ENCODE data around the gene OSER1. TPM values are rescaled to one million over a fixed set of nuclear protein-coding genes. Genes with fewer than 3 reads are reported as not detected.

Gene OSER1
- total and polyA plus RNA-seq, 2 experiments from 2014 or later: 28.5 to 35.2 TPM

DNA sequence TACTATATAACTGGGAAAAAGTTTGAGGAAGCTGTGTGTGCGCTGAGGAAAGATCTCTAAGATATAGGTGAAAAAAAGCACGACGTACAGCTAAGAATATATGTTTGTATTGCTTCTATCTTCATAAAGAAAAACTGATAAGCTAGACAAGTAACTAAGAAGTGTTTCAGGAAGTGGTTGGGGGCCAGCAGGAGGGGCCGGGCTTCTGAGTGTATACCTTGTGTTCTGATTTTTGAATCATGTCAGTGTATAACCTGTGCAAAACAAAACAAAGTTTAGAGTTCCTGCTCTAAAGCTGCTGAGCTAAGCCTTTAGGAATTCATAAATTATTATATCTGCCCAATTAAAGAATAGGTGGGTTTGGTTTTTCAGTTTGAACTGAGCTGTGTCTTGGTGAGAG lies 7.9 kb upstream of the OSER1 start:
- no peak overlapping the region for H3K4me3 ChIP-seq
- no peak for DNase-seq (ENCODE audit: low read depth in 1 of 2, low spot score in 1 of 2)
- H3K27ac ChIP-seq: peak overlapping the region; percentile 95
- H3K9me3 ChIP-seq (ENCODE audit: low read depth): no peaks in the 10 kb centered on the region
- H3K4me1 ChIP-seq (ENCODE audit: low read depth): peaks cover 31% of the 10 kb centered on the region
- no peaks in the 10 kb centered on the region for H3K36me3 ChIP-seq
- TF ChIP-seq, protein P1, sequence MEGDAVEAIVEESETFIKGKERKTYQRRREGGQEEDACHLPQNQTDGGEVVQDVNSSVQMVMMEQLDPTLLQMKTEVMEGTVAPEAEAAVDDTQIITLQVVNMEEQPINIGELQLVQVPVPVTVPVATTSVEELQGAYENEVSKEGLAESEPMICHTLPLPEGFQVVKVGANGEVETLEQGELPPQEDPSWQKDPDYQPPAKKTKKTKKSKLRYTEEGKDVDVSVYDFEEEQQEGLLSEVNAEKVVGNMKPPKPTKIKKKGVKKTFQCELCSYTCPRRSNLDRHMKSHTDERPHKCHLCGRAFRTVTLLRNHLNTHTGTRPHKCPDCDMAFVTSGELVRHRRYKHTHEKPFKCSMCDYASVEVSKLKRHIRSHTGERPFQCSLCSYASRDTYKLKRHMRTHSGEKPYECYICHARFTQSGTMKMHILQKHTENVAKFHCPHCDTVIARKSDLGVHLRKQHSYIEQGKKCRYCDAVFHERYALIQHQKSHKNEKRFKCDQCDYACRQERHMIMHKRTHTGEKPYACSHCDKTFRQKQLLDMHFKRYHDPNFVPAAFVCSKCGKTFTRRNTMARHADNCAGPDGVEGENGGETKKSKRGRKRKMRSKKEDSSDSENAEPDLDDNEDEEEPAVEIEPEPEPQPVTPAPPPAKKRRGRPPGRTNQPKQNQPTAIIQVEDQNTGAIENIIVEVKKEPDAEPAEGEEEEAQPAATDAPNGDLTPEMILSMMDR (IDR thresholded peaks at IDR 0.05; ENCODE audit: low read depth, low read length): no peak
- no peaks in the 10 kb centered on the region for H3K27me3 ChIP-seq

DNA sequence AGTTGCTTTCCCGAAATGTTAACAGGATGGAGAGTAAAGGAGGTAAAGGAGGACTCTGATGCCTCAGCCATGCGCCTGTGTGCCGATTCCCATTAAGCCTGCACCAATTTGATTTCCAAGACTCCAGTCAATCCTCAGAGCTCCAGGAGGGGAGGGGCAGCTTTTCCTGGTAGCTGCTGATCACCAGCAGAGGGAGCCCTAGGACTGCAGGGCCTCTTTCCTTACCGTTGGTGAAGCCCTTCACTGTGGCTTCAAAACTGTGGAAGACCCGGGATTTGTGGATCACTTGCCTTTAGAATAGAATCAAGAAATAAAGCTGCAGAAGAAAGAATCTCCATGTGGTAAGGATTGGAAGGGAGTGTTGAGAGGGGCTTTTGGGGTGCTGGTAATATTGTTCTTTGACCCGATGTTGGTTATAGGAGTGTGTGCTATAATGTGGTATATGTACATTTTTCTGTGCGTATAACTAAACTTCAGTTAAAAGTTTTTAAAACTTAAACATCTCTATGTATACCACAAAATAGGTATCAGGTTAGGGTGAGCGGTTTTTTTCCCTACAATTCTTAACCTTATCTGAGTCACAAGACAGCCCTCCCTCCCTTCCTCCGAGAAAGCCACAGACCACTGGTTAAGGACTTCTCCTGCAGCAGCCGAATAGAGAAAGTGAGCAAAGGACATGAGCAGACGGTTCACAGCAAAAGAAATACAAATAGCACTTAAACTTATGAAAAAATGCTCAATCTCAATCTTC lies 6.9 kb upstream of the OSER1 start:
- Histone ChIP-seq H3K4me3 (no peak overlapping the region), H3K27me3 (no peaks in the 10 kb centered on the region), H3K36me3 (no peaks in the 10 kb centered on the region), H3K27ac (peak overlapping the region; percentile 95), H3K4me1 (ENCODE audit: low read depth) (peaks cover 24% of the 10 kb centered on the region), H3K9me3 (ENCODE audit: low read depth) (no peaks in the 10 kb centered on the region)
- TF ChIP-seq, protein P1 (IDR thresholded peaks at IDR 0.05; ENCODE audit: low read depth, low read length): peak; percentile 97
- DNase-seq (ENCODE audit: low read depth in 1 of 2, low spot score in 1 of 2): peak; percentile 84 to 86

DNA sequence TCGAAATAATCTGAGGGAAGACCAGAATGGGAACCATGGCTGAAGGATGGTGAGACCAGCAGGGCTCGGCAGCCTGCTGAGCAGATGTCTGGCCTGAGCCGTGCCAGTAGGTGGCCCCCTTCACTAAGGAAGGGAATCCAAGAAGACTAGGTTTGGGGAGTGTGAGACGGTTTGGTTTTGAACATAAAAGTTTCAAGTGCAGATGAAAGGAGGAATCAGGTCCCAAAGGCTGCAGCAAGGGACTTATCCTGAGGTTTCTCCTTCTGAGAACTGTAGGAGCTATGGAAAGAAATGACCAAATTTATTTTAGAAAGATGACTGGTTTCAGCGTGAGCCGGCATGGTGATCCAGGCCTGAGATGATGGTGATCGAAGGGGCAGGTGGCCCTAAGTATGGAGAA lies 4.6 kb upstream of the OSER1 start:
- peak; percentile 73 to 80 for DNase-seq (ENCODE audit: low read depth in 1 of 2, low spot score in 1 of 2)
- peaks cover 30% of the 10 kb centered on the region for H3K4me1 ChIP-seq (ENCODE audit: low read depth)
- H3K36me3 ChIP-seq: no peaks in the 10 kb centered on the region
- H3K27ac ChIP-seq: no peak overlapping the region
- no peaks in the 10 kb centered on the region for H3K9me3 ChIP-seq (ENCODE audit: low read depth)
- TF ChIP-seq, protein P1 (IDR thresholded peaks at IDR 0.05; ENCODE audit: low read depth, low read length): peak; percentile 93
- H3K4me3 ChIP-seq: no peak overlapping the region
- no peaks in the 10 kb centered on the region for H3K27me3 ChIP-seq

DNA sequence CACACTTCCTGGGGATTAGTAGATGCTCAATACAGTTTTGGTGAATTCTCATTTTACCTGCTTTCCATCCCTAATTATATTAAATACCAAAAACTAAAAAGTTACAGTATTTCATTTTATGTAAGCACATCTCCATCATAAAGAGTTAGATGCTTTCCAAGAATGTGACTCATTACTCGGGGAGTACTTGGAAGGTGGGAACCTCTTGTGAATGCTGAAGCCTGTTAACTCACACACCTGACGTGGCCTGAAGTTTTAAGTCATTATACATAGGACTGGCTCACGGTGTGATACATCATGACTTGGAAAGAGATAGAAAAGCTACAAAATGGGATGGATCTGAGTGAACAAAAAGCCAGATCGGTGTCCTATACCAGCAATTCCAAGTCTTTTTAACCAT lies 2.2 kb upstream of the OSER1 start:
- peaks cover 27% of the 10 kb centered on the region for H3K4me1 ChIP-seq (ENCODE audit: low read depth)
- no peaks in the 10 kb centered on the region for H3K9me3 ChIP-seq (ENCODE audit: low read depth)
- H3K36me3 ChIP-seq: no peaks in the 10 kb centered on the region
- no peak overlapping the region for H3K27ac ChIP-seq
- TF ChIP-seq, protein P1 (IDR thresholded peaks at IDR 0.05; ENCODE audit: low read depth, low read length): no peak
- H3K4me3 ChIP-seq: no peak overlapping the region
- H3K27me3 ChIP-seq: no peaks in the 10 kb centered on the region
- DNase-seq (ENCODE audit: low read depth in 1 of 2, low spot score in 1 of 2): no peak

DNA sequence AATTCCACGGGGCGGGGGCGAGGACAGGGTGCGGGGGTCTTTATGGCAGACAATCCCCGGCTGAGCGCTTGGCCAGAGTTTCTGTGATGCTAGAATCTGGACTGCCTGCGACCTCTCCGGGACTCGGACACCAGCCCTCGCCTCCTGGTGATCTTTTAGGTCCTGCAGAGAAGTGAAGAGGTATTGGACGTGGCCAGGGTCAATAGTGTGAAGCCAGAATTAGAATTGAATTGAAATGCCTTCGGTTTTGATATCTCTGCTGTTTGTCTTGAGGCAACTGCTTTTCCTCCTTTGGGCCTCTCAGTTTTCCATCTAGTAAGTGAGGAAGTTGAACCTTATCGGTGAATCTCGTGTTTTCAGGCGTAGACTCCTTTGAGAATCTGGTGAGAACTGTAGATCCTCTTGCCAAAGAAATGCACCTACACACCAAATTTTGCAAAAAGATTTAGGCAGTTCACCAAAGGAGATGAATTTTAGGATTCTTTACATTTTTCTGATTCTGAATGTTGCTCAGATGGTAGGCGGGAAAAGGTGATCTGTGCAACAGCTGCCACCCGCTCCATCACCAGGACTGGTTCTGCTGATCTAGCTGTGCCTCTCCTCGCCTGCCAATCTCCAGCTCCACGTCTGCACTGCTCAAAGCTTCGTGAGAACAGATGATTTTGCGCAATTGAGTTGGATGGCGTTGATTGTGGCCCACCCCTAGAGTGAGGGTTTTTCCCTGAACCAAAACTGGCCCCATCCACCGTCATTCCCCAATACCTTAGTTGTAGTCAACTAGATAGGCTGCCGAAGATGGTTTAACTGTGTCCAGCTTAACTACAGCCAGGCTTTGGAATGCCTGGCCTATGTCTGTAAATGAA lies 837 bp upstream of the OSER1 start:
- peak in 1 of 2 donors; percentile 40 for DNase-seq (ENCODE audit: low read depth in 1 of 2, low spot score in 1 of 2)
- TF ChIP-seq, protein P1 (IDR thresholded peaks at IDR 0.05; ENCODE audit: low read depth, low read length): no peak
- Histone ChIP-seq H3K27ac (peak overlapping the region; percentile 98), H3K9me3 (ENCODE audit: low read depth) (no peaks in the 10 kb centered on the region), H3K4me1 (ENCODE audit: low read depth) (peaks cover 30% of the 10 kb centered on the region), H3K27me3 (no peaks in the 10 kb centered on the region), H3K4me3 (peak overlapping the region; percentile 73), H3K36me3 (no peaks in the 10 kb centered on the region)
